HepG2 (cell line): ENCODE data around the gene OAS3. TPM values are rescaled to one million over a fixed set of nuclear protein-coding genes. Genes with fewer than 3 reads are reported as not detected.
A peak's percentile ranks its signal among the peaks of the same experiment; 100 is the strongest.

Experiments
- ATAC-seq: fragments of 200-7000 bp; cut with Tn5 transposase; 3 replicates; pipeline ENCODE4 v1.9.1; 2020; ENCODE audit warnings: mild to moderate bottlenecking, moderate library complexity
- BruUV-seq: library from RNA; stranded (reverse); fragments of 400-500 nt; replicated peaks from 2 replicates; lab custom pipeline; 2021; lab: Mats Ljungman, UMichigan
- CTCF ChIA-PET: fragments of 300-600 bp; formaldehyde crosslinking; extraction: SDS; loops from one replicate; lab custom pipeline; 2021; ENCODE audit warnings: low total read pairs, inconsistent platforms, low intra/inter-chr PET ratio; lab: Yijun Ruan, JAX
- POLR2A ChIA-PET: fragments of 350-600 bp; sonication (Branson Sonifier 250); formaldehyde crosslinking; loops from one replicate; lab custom pipeline; 2020; ENCODE audit warnings: antibody characterized with exemption, inconsistent platforms; lab: Yijun Ruan, JAX
- DNase-seq: peaks from one replicate; pipeline ENCODE4 v3.0.0-alpha.2; 2015; ENCODE audit warnings: low spot score
- FAIRE-seq: peaks from 3 replicates; lab custom pipeline; 2011; peaks lifted over from hg19 to GRCh38; lab: Jason Lieb, UNC
- H2AFZ ChIP-seq: one replicate; pipeline ENCODE4 v1.6.1; 2011; ENCODE audit warnings: low read length, inconsistent platforms
- H3K27ac ChIP-seq: fragments of 300-600 bp; 3 replicates; pipeline ENCODE4 v1.8.0; 2011; ENCODE audit warnings: mixed run types, mild to moderate bottlenecking, mixed read lengths, low read length, inconsistent platforms; ENCODE audit not compliant: insufficient read depth; ENCODE audit errors: extremely low read length
- H3K27me3 ChIP-seq, 2 experiments: fragments of 200-600 bp in 1 of 2; 2 replicates in 1 of 2; 3 replicates in 1 of 2; pipeline versions ENCODE4 v1.6.0 to v1.8.0; 2011; ENCODE audit warnings: low read length in 2 of 2, mild to moderate bottlenecking in 2 of 2, moderate library complexity in 2 of 2, inconsistent platforms in 1 of 2; ENCODE audit not compliant: insufficient read depth in 2 of 2, control insufficient read depth in 1 of 2
- H3K36me3 ChIP-seq, 2 experiments: fragments of 200-600 bp in 1 of 2; replicated peaks in 1 of 2; 2 replicates in 1 of 2; 3 replicates in 1 of 2; pipeline versions ENCODE4 v1.5.1 to v1.8.0; 2011; ENCODE audit warnings: low read length in 2 of 2, inconsistent platforms in 1 of 2; ENCODE audit not compliant: insufficient read depth in 2 of 2, control insufficient read depth in 1 of 2
- H3K4me1 ChIP-seq: 2 replicates; pipeline ENCODE4 v1.5.1; 2012; ENCODE audit warnings: low read length, inconsistent platforms; ENCODE audit not compliant: insufficient read depth
- H3K4me2 ChIP-seq: 2 replicates; pipeline ENCODE4 v1.6.0; 2011; ENCODE audit warnings: low read depth, low read length, inconsistent platforms
- H3K4me3 ChIP-seq, 3 experiments: fragments of 200-600 bp in 1 of 3; sonication (generic), shearing (Covaris generic) in 1 of 3; replicated peaks in 1 of 3; 2 replicates each; pipeline ENCODE4 v1.5.1; 2011 to 2016; ENCODE audit warnings: low read length in 3 of 3, inconsistent platforms in 2 of 3, low read depth in 2 of 3, mild to moderate bottlenecking in 2 of 3, control low read depth in 1 of 3, mixed read lengths in 1 of 3; ENCODE audit not compliant: insufficient read depth in 1 of 3
- H3K79me2 ChIP-seq: one replicate; pipeline ENCODE4 v1.6.1; 2011; ENCODE audit warnings: low read length, inconsistent platforms; ENCODE audit not compliant: insufficient read depth
- H3K9ac ChIP-seq: 2 replicates; pipeline ENCODE4 v1.6.0; 2011; ENCODE audit warnings: mild to moderate bottlenecking, low read depth, low read length, inconsistent platforms; ENCODE audit not compliant: insufficient read depth
- H3K9me3 ChIP-seq: 2 replicates; pipeline ENCODE4 v1.5.1; 2012; ENCODE audit warnings: mild to moderate bottlenecking, low read length
- H4K20me1 ChIP-seq: 2 replicates; pipeline ENCODE4 v1.6.0; 2011; ENCODE audit warnings: inconsistent platforms, mild to moderate bottlenecking, low read length, moderate library complexity; ENCODE audit not compliant: insufficient read depth
- DBP ChIP-seq: sonication (generic); formaldehyde crosslinking; IDR thresholded peaks from 2 replicates; pipeline ENCODE4 v1.4.0; 2020; ENCODE audit warnings: missing genetic modification reagents; ENCODE audit errors: not compliant biosample characterization
- DNMT1 ChIP-seq: sonication (generic); formaldehyde crosslinking; IDR thresholded peaks from 2 replicates; pipeline ENCODE4 v1.5.1; 2020; ENCODE audit warnings: mild to moderate bottlenecking, missing genetic modification reagents
- GLMP ChIP-seq: sonication (generic); formaldehyde crosslinking; IDR thresholded peaks from 2 replicates; pipeline ENCODE4 v1.9.0; 2021; ENCODE audit warnings: missing genetic modification reagents, mild to moderate bottlenecking, borderline replicate concordance
- HNF4A ChIP-seq: sonication (generic); formaldehyde crosslinking; IDR thresholded peaks from 2 replicates; pipeline ENCODE4 v1.4.0; 2020; ENCODE audit warnings: missing genetic modification reagents
- MED1 ChIP-seq: sonication (generic); formaldehyde crosslinking; IDR thresholded peaks from 2 replicates; pipeline ENCODE4 v1.4.0; 2020; ENCODE audit warnings: missing genetic modification reagents
- MED8 ChIP-seq: sonication (generic); formaldehyde crosslinking; IDR thresholded peaks from 2 replicates; pipeline ENCODE4 v1.8.1; 2023; ENCODE audit warnings: mild to moderate bottlenecking, missing genetic modification reagents; ENCODE audit not compliant: insufficient replicate concordance
- NCOA2 ChIP-seq: sonication (generic); formaldehyde crosslinking; IDR thresholded peaks from 2 replicates; pipeline ENCODE4 v1.8.0; 2022; ENCODE audit warnings: inconsistent platforms
- SETDB1 ChIP-seq: sonication (generic); formaldehyde crosslinking; IDR thresholded peaks from 2 replicates; pipeline ENCODE4 v1.5.1; 2020; ENCODE audit warnings: missing genetic modification reagents, mild to moderate bottlenecking, borderline replicate concordance
- TFDP1 ChIP-seq: IDR thresholded peaks from 2 replicates; pipeline ENCODE4 v1.6.1; 2016; ENCODE audit warnings: missing compliant biosample characterization, missing genetic modification reagents, borderline replicate concordance
- YY1 ChIP-seq: IDR thresholded peaks from 2 replicates; pipeline ENCODE4 v1.6.1; 2011; ENCODE audit warnings: low read length, low read depth, moderate library complexity, mild to moderate bottlenecking; ENCODE audit not compliant: insufficient read depth, insufficient replicate concordance
- ZBTB38 ChIP-seq: sonication (generic); formaldehyde crosslinking; IDR thresholded peaks from 2 replicates; pipeline ENCODE4 v1.5.1; 2020; ENCODE audit warnings: mild to moderate bottlenecking, missing genetic modification reagents
- ZNF24 ChIP-seq: fragments of 450-650 bp; IDR thresholded peaks from 2 replicates; pipeline ENCODE4 v1.6.1; 2017; ENCODE audit warnings: antibody characterized with exemption, mild to moderate bottlenecking
- ZNF484 ChIP-seq: sonication (generic); formaldehyde crosslinking; IDR thresholded peaks from 2 replicates; pipeline ENCODE4 v1.5.1; 2020; ENCODE audit warnings: mild to moderate bottlenecking, low read depth, missing genetic modification reagents, borderline replicate concordance
- ZNF605 ChIP-seq: sonication (generic); formaldehyde crosslinking; IDR thresholded peaks from 2 replicates; pipeline ENCODE4 v1.8.0; 2022; ENCODE audit warnings: mild to moderate bottlenecking, missing genetic modification reagents
- ZNF761 ChIP-seq: sonication (generic); formaldehyde crosslinking; conservative IDR thresholded peaks from 2 replicates; pipeline ENCODE4 v1.4.0; 2020; ENCODE audit warnings: mild to moderate bottlenecking, missing genetic modification reagents
- WGBS: methylation state at CpG from one replicate; pipeline ENCODE4 v1.1.6; 2017; ENCODE audit warnings: low lambda C conversion rate; 5-methylcytosine and 5-hydroxymethylcytosine counted together
- in situ Hi-C: cut with HindIII; loops from 2 replicates; pipeline ENCODE4 v1.10.0; 2017; ENCODE audit warnings: low pct_unique_long_range_greater_than_20kb; ENCODE audit not compliant: extremely low pct_ligation_motif_present
- intact Hi-C: fragments of 100-400 bp; cut with micrococcal nuclease; formaldehyde crosslinking; loops from one replicate; pipeline ENCODE4 v1.10.0; 2022; ENCODE audit not compliant: unreplicated experiment
- polyA plus RNA-seq, 8 experiments: library from polyadenylated mRNA; depleted of rRNA in 3 of 8; stranded (reverse) in 7 of 8; unstranded in 1 of 8; fragments of >200 nt; fragmentation: Illumina TruSeq in 4 of 8; extraction: Trizol in 4 of 8; gene quantifications; 2 replicates each; pipeline versions ENCODE4 v1.2.1 to v1.2.3, GENCODE V29; 2011 to 2016; ENCODE audit warnings: low read depth in 4 of 8, missing spikeins in 1 of 8, mixed read lengths in 1 of 8; ENCODE audit not compliant: insufficient read depth in 1 of 8
- total RNA-seq, 5 experiments: library from RNA; depleted of rRNA; stranded (reverse); fragments of >200 nt; fragmentation: Illumina TruSeq; extraction: Trizol; gene quantifications; 2 replicates each; pipeline ENCODE4 v1.2.3, GENCODE V29; 2016; ENCODE audit warnings: low read depth in 1 of 5
- TF ChIP-seq, protein P1 (sequence below): sonication (generic); formaldehyde crosslinking; IDR thresholded peaks from 2 replicates; pipeline ENCODE4 v1.4.0; 2020; ENCODE audit warnings: missing genetic modification reagents, borderline replicate concordance
- TF ChIP-seq, protein P2 (sequence below): sonication (generic); IDR thresholded peaks from 2 replicates; pipeline ENCODE4 v1.6.1; 2016; ENCODE audit warnings: low read depth, borderline replicate concordance

OAS3 gene
- total and polyA plus RNA-seq, 2 of the 13 experiments (the other 11 are each of a cell fraction or from before 2014, with no cell fraction given) = 4.8 to 10.5 TPM

GRCh38 chr12:112938751-112939150 lies 477 bp downstream of the OAS3 start:
- in situ Hi-C loops = no loop called here
- Histone ChIP-seq H3K9me3 (no peaks in the 10 kb centered on the region), H3K27ac (peak overlapping the region; percentile 49), H4K20me1 (no peaks in the 10 kb centered on the region), H3K36me3 (no peaks in the 10 kb centered on the region; a peak in 1 of 5 replicates), H3K4me2 (peak overlapping the region; percentile 93), H2AFZ (peak overlapping the region; percentile 93), H3K27me3 (no peaks in the 10 kb centered on the region; a peak in 1 of 5 replicates), H3K4me1 (peaks cover 28% of the 10 kb centered on the region), H3K4me3 (peak overlapping the region; percentile 76 to 86 (median 81)), H3K9ac (peak overlapping the region; percentile 69), H3K79me2 (no peaks in the 10 kb centered on the region)
- DNase-seq (no peak), FAIRE-seq (no peak), ATAC-seq (no peak; the same call in 2 of the 3 replicates)
- intact Hi-C loops = loop anchor here (2.0 kb wide), 1 partner anchor 38 kb away; no protein-coding TSS in a partner anchor
- ChIA-PET POLR2A (interaction anchor here (1.4 to 2.1 kb wide), 3 partner anchors 13 to 32 kb away, joined by 3 to 19 read pairs (median 13); partner anchors contain the start of gene OAS1), CTCF (no interaction called here)
- no TSS peak for BruUV-seq
- WGBS = 22% methylated on average over 10 of the region's 11 CpGs
- peak; percentile 36; the same call in 1 of the 2 replicates for TF ChIP-seq ZNF24
- TF ChIP-seq YY1 = peak; percentile 0
- no peak for TF ChIP-seq DNMT1 (CRISPR knock-in tag)
- TF ChIP-seq ZNF605 (CRISPR knock-in tag) = no peak
- no peak for TF ChIP-seq DBP (CRISPR knock-in tag)
- no peak for TF ChIP-seq TFDP1 (CRISPR knock-in tag)
- TF ChIP-seq ZNF761 (CRISPR knock-in tag) = peak; percentile 67; the same call in 1 of the 2 replicates
- no peak for TF ChIP-seq MED1 (CRISPR knock-in tag)
- no peak for TF ChIP-seq HNF4A (CRISPR knock-in tag)
- TF ChIP-seq ZNF484 (CRISPR knock-in tag) = no peak
- no peak for TF ChIP-seq SETDB1 (CRISPR knock-in tag)
- no peak for TF ChIP-seq NCOA2 (CRISPR knock-in tag)
- no peak for TF ChIP-seq GLMP (CRISPR knock-in tag)
- TF ChIP-seq ZBTB38 (CRISPR knock-in tag) = no peak
- no peak for TF ChIP-seq MED8
- TF ChIP-seq, protein P1, sequence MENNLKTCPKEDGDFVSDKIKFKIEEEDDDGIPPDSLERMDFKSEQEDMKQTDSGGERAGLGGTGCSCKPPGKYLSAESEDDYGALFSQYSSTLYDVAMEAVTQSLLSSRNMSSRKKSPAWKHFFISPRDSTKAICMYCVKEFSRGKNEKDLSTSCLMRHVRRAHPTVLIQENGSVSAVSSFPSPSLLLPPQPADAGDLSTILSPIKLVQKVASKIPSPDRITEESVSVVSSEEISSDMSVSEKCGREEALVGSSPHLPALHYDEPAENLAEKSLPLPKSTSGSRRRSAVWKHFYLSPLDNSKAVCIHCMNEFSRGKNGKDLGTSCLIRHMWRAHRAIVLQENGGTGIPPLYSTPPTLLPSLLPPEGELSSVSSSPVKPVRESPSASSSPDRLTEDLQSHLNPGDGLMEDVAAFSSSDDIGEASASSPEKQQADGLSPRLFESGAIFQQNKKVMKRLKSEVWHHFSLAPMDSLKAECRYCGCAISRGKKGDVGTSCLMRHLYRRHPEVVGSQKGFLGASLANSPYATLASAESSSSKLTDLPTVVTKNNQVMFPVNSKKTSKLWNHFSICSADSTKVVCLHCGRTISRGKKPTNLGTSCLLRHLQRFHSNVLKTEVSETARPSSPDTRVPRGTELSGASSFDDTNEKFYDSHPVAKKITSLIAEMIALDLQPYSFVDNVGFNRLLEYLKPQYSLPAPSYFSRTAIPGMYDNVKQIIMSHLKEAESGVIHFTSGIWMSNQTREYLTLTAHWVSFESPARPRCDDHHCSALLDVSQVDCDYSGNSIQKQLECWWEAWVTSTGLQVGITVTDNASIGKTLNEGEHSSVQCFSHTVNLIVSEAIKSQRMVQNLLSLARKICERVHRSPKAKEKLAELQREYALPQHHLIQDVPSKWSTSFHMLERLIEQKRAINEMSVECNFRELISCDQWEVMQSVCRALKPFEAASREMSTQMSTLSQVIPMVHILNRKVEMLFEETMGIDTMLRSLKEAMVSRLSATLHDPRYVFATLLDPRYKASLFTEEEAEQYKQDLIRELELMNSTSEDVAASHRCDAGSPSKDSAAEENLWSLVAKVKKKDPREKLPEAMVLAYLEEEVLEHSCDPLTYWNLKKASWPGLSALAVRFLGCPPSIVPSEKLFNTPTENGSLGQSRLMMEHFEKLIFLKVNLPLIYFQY (CRISPR knock-in tag) = no peak
- TF ChIP-seq, protein P2, sequence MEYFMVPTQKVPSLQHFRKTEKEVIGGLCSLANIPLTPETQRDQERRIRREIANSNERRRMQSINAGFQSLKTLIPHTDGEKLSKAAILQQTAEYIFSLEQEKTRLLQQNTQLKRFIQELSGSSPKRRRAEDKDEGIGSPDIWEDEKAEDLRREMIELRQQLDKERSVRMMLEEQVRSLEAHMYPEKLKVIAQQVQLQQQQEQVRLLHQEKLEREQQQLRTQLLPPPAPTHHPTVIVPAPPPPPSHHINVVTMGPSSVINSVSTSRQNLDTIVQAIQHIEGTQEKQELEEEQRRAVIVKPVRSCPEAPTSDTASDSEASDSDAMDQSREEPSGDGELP = no peak
